ENCODE results near the gene FNDC3B.
A peak's percentile ranks its signal among the peaks of the same experiment; 100 is the strongest.

The FNDC3B gene

GRCh38 chr3:172155897-172156585, 116.7 kb downstream of the FNDC3B start:
- DNase-seq: no peak

GRCh38 chr3:172156586-172156955, 117.2 kb downstream of the FNDC3B start:
- no peak for DNase-seq

- DNase-seq: no peak
Observed at GRCh38 chr3:172157564-172158258, 118.3 kb downstream of the FNDC3B start.

GRCh38 chr3:172158741-172159140, 119.4 kb downstream of the FNDC3B start:
- no peak for DNase-seq

- no peak for DNase-seq
Observed at GRCh38 chr3:172159376-172159775, 120.0 kb downstream of the FNDC3B start.

- DNase-seq: peak; percentile 49
Observed at GRCh38 chr3:172159962-172160538, 120.7 kb downstream of the FNDC3B start.

GRCh38 chr3:172161133-172161789, 121.9 kb downstream of the FNDC3B start:
- DNase-seq: no peak

GRCh38 chr3:172161959-172162358, 122.6 kb downstream of the FNDC3B start:
- DNase-seq: no peak

- DNase-seq: no peak
Observed at GRCh38 chr3:172163320-172163719, 123.9 kb downstream of the FNDC3B start.

- DNase-seq: no peak
Observed at GRCh38 chr3:172164620-172165362, 125.4 kb downstream of the FNDC3B start.

GRCh38 chr3:172166261-172166660, 126.9 kb downstream of the FNDC3B start:
- no peak for DNase-seq

GRCh38 chr3:172166890-172167289, 127.5 kb downstream of the FNDC3B start:
- DNase-seq: no peak

- DNase-seq: no peak
Observed at GRCh38 chr3:172167892-172168648, 128.7 kb downstream of the FNDC3B start.

- no peak for DNase-seq
Observed at GRCh38 chr3:172170073-172170709, 130.8 kb downstream of the FNDC3B start.

- no peak for DNase-seq
Observed at GRCh38 chr3:172170841-172171240, 131.5 kb downstream of the FNDC3B start.

- no peak for DNase-seq
Observed at GRCh38 chr3:172171396-172172075, 132.2 kb downstream of the FNDC3B start.

- no peak for DNase-seq
Observed at GRCh38 chr3:172173316-172174254, 134.2 kb downstream of the FNDC3B start.

- no peak for DNase-seq
Observed at GRCh38 chr3:172174513-172175253, 135.3 kb downstream of the FNDC3B start.

GRCh38 chr3:172175254-172175599, 135.8 kb downstream of the FNDC3B start:
- DNase-seq: no peak

All from CD4-positive, alpha-beta T cell treated with Interleukin-15 for 1 hour (primary cell).